Measurements from ENCODE around the gene TAF7. TPM values are rescaled to one million over a fixed set of nuclear protein-coding genes. Genes with fewer than 3 reads are reported as not detected.
"Not testable (repeated sequence)": the region's sequence is repeated elsewhere in the genome, so short reads cannot be mapped to it uniquely, and the experiment has no call there.

TAF7 gene
- total RNA-seq, 1 experiment from 2014 or later = 57.7 TPM

DNA sequence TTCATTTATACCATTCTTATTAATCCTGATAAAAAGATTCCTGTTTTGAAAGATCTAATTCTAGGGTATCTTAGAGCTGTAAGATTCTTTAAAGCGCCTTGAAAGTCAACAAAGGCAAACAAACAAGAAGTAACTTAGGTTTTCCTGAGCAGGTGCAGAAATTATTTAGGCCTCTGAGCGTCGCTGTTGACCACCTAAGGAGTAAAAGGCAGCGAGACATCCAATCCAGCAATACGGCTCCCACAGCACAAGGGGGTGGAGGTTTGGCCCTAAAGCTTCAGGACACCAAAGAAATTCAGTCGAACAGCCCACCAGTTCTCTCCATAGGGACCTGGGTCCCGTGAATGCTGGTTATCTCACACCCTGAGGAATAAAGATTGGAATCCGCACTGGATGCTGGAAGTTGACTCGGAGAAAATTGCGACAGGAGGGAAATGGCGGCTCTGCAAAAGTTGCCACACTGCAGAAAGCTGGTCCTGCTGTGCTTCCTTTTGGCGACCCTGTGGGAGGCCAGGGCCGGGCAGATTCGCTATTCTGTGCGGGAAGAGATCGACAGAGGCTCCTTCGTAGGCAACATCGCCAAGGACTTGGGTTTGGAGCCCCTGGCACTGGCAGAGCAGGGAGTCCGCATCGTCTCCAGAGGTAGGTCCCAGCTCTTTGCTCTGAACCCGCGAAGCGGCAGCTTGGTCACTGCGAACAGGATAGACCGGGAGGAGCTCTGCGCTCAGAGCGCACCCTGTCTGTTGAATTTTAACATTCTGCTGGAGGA is 18.1 kb upstream of the TAF7 start, which contains the start of gene PCDHGA2:
PCDHGA2 (plus strand) TSS at position 223 of the 769 bp plus-strand sequence.
- peak; percentile 35 for DNase-seq (ENCODE audit: low read depth)

DNA sequence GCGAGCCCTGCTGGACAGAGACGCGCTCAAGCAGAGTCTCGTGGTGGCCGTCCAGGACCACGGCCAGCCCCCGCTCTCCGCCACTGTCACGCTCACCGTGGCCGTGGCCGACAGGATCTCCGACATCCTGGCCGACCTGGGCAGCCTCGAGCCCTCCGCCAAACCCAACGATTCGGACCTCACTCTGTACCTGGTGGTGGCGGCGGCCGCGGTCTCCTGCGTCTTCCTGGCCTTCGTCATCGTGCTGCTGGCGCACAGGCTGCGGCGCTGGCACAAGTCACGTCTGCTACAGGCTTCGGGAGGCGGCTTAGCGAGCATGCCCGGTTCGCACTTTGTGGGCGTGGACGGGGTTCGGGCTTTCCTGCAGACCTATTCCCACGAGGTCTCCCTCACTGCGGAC is 12.0 kb upstream of the TAF7 start:
- not testable (repeated sequence) for DNase-seq (ENCODE audit: low read depth)

DNA sequence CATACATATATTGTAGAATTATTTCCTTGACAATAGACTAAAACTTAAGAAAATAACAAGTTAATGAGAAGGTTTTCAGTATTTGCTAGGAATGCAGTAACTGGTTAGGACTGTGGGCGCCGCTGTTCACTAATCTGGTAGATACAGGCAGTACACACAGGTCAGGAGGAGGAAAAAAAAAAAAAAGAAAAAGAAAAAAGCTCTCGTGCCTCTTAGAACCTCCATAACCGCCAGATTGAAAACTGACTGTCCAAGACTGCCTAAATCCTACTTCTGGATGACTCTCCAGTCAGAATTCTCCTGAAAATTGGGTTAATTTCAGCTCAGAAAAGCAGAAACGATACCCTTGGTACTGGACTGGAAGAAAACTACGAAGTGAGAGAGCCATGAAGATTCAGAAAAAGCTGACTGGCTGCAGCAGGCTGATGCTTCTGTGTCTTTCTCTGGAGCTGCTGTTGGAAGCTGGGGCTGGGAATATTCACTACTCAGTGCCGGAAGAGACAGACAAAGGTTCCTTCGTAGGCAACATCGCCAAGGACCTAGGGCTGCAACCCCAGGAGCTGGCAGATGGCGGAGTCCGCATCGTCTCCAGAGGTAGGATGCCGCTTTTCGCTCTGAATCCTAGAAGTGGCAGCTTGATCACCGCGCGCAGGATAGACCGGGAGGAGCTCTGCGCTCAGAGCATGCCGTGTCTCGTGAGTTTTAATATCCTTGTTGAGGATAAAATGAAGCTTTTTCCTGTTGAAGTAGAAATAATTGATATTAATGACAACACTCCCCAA is 9.9 kb upstream of the TAF7 start, which contains the start of gene PCDHGA1:
PCDHGA1 (plus strand) TSS at position 216 of the 782 bp plus-strand sequence.
- DNase-seq (ENCODE audit: low read depth) = no peak

DNA sequence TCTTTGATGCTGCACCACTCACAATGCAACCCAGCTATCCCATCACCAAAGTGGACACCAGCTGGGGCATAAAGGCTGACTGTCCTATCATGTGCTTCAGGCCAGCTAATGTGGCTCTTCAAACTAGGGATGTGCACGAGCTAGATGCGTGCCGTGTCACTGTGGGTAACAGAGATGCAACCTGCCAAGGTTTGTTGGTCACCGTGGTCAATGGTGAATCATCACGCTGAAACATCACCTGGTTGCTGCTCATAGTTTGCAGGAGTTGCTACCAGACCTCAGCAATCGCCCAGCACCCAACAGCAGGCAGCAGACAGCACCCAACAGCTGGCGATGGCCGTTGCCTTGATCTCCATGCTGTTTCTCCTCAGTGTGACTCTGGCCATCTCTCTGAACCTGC is 7.6 kb upstream of the TAF7 start:
- no peak for DNase-seq (ENCODE audit: low read depth)

DNA sequence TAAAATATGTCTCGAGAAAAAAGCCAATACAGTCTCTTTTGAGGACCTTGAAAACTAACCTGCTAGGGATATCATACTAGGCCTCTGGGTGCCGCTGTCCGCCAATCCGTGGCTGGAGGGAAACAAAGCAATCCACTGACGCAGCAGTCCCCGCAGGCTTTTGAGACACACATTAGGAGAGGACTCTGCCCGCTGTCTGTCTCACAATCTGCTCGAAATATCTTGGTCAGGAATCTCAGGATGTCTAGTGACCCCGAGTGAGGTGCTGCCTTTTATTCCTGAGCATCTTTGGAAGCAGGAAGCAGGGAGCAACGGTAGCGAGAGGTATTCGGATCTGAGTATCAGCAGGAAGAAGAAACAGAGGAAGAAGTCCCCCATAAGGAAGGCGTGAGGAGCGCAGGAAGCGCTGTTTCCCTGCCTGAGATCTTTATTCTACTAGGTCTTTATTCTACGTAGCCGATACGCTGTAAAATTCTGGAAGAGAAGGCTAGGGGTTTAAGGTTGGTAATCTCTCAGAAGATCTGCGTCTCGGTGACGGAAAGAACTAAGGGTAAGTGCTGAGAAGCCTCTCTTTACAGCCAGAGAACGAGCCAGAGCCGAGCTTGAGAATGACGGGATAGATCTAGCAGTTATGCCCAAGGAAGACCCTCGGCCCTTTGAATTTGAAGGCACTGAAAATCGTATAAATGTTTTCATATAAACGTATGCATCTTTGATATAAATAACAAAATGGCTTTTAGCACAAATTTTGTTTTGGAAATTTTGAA is 5.7 kb upstream of the TAF7 start:
- peak; percentile 78 for DNase-seq (ENCODE audit: low read depth)

DNA sequence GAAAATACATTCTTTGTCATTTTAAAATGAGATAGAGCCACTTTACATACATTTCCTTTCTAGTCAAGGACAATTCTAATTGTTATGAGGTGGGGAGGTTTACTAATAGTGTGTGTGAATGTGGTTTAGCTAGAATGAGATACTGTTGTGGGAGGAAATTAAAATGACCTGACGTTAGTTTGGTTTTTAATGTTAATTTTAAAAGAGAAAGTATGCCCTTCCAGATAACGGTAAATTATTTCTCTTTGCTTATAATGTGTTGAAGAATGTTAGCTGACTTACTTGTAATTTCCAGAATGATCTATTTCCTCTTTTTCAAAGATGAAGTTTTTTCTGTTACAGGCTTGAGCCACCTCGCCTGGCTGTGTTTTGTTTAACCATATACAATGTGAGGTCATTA is 1.7 kb upstream of the TAF7 start:
- DNase-seq (ENCODE audit: low read depth) = no peak

DNA sequence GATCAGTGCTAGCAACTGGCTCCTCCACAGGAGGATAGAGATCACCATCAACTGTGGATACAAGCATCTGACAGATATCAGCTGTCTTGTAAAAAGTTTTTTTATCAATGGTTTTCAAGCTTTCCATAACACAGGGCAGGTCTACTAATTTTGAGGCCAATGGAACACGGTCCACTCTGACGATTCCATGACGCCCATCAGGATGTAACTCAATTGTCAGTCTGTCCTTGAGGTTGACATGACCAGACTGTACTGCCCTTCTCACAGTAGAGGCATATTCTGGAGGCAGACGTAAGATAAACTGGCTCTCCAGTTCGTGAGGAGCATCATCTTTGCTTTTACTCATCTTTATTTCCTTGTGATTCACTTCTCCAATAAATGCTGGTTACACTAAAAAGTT is 885 bp downstream of the TAF7 start:
- no peak for DNase-seq (ENCODE audit: low read depth)

DNA sequence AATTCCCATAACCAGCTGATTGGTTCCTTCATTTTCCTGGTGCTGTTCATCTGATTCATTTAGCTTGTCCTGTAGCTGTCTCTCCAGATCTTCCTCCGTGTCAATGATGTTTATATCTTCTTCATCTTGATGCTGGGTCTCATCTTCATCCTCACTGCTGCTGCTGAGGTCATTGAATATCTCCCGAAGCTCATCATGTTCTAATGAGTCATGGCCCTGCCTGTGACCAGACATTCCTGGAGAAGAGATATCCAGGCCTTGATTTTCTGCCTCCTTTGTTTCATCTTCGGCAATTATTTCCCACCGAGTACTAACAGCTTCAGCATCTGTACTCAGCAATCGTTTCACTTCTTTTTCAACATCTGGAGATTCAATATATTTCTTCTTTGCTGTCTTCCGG is 1.4 kb downstream of the TAF7 start:
- no peak for DNase-seq (ENCODE audit: low read depth)

DNA sequence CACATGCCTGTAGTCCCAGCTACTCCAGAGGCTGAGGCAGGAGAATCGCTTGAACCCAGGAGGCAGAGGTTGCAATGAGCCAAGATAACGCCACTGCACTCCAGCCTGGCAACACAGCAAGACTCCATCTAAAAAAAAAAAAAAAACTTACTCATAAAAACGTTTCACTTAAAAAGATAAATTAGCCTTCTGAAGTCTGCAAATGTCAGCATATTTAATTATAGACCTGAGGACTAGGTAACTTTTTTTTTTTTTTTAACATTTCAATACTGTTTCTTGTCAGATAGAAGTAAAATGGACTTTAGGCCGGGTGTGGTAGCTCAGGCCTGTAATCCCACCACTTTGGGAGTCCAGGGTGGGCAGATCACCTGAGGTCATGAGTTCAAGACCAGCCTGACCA is 3.6 kb downstream of the TAF7 start:
- not testable (repeated sequence) for DNase-seq (ENCODE audit: low read depth)

DNA sequence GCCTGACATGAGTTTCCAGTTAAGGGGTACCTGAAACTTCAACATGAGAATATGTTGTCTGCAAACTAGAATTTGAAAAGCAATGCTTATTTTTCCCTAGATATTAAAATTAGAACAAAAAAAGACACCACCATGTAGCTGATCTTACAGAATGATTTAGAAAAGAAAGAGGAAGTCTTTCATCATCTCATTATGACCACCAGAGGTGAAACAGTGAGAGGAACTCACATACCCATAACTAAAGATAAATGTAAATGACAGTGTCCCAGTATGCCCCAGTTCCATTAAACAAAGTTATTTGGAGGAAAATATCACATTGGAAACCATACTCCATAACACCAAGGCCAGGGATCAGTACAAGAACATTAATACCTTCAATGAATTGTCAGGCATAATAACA is 6.9 kb downstream of the TAF7 start:
- no peak for DNase-seq (ENCODE audit: low read depth)

DNA sequence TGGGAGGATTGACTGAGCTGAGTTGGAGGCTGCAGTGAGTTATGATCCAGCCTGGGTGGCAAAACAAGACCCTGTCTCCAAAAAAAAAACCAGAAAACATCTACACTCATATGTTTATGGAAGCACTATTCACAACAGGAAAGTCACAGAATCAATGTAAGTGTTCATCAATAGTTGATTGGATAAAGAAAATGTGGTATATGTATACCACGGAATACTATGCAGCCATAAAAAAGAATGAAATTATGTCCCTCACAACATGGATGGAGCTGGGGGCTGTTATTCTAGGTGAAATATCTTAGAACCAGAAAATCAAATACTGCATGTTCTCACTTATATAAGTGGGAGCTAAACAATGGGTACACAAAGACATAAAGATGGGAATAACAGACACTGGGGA is 14.0 kb downstream of the TAF7 start:
- no peak for DNase-seq (ENCODE audit: low read depth)

DNA sequence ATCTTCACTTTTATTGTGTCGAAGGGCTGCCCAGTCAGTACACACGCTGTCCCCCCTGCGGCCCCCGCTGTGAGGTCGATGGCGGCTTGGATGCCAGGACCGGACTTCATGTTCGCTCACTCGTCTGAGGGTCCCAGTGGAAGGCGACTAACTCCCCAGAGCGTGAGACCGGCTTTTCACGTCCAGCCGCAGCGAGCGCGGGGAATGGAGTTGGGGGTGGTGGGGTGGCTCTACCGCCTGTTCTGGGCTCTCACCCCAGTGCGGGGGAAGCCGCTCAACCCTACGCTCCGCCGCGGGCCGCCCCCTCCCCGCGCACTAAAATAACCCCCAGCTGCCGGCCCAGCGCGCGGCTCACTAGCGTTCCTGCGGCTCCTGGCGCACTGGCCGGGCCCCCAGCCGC is 16.8 kb downstream of the TAF7 start, which contains the start of gene SLC25A2:
SLC25A2 (minus strand) TSS at position 294 of the 400 bp plus-strand sequence; CDS start at position 110, 184 bp downstream.
- no peak for DNase-seq (ENCODE audit: low read depth)

DNA sequence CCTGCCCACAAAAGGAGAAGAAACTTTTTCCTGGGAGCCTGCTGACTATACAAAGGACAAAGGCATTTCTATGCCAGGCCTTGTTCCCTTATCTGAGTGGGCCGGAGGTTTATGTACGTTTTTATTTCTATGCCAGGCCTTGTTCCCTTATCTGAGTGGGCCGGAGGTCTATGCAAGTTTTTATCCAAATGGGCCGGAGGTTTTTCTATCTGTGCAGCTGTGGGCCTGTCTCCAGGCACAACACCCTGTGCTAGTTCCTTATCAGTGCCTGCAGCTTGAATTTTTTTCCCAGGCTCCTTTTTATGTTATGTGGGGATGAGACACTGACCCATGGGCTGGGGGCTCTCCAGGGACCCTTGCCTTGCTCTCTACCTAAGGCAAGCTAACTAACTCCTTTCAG is 22.2 kb downstream of the TAF7 start:
- DNase-seq (ENCODE audit: low read depth) = no peak

DNA sequence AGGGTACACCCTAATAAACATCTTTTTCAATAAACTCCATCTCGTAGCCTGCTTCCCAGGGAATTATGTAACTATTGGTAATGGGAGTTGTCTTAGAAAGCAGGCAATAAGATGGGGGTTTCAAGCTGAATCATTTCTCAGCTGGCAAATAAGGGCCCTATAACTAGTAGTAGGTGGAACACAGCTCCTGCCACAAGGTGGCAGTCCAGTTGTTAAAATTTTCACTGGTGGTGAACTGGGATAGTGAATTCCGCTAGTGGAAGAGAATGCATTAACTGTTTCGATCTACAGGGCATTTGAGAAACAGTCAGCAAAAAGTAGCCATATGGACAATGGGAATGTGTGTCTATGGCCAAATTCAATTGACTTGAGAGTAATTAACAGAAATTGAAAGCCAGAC is 47.7 kb downstream of the TAF7 start:
- DNase-seq (ENCODE audit: low read depth) = no peak

DNA sequence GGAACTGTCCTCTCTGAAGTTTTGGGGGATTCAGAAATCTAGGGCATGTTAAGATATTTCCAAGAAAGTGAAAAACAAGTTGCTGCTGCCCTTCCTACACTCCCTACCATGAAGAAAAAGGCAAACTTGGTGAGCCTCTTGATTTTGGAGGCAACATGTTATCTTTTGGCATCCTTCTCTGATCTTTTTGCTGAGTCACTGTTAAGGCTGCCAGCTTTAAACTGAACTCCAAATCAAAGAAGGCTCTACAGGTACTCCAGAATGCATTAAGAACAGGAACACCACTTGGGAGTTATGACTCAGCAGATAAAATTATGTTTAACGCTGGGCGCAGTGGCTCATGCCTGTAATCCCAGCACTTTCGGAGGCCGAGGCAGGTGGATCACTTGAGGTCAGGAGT is 51.4 kb downstream of the TAF7 start:
- no peak for DNase-seq (ENCODE audit: low read depth)

Other genes starting within 250 kb of the TAF7 start
- gene PCDHB2, start 226.2 kb downstream of the TAF7 start, total RNA-seq (2014; rRNA removed; shearing (Covaris generic)) = 12.1 and 22.4 TPM in 2 replicates
- 0.11 and 0.24 TPM in 2 replicates for gene PCDHB3, start 220.3 kb downstream of the TAF7 start, total RNA-seq (2014; rRNA removed; shearing (Covaris generic))
- gene PCDHB4, start 199.0 kb downstream of the TAF7 start, total RNA-seq (2014; rRNA removed; shearing (Covaris generic)) = 0.51 TPM in 2 replicates
- 20.6 and 21.7 TPM in 2 replicates for gene PCDHB5, start 185.6 kb downstream of the TAF7 start, total RNA-seq (2014; rRNA removed; shearing (Covaris generic))
- gene PCDHB6, start 170.7 kb downstream of the TAF7 start, total RNA-seq (2014; rRNA removed; shearing (Covaris generic)) = 0.69 and 2.9 TPM in 2 replicates
- gene PCDHB7, start 148.1 kb downstream of the TAF7 start, total RNA-seq (2014; rRNA removed; shearing (Covaris generic)) = 2.6 and 3.9 TPM in 2 replicates
- 6.7 and 8.3 TPM in 2 replicates for gene PCDHB8, start 143.0 kb downstream of the TAF7 start, total RNA-seq (2014; rRNA removed; shearing (Covaris generic))
- gene PCDHB16, start 138.4 kb downstream of the TAF7 start, total RNA-seq (2014; rRNA removed; shearing (Covaris generic)) = 4.3 and 4.8 TPM in 2 replicates
- 0.40 and 1.6 TPM in 2 replicates for gene PCDHB9, start 133.6 kb downstream of the TAF7 start, total RNA-seq (2014; rRNA removed; shearing (Covaris generic))
- gene PCDHB10, start 128.4 kb downstream of the TAF7 start, total RNA-seq (2014; rRNA removed; shearing (Covaris generic)) = 0.40 and 0.71 TPM in 2 replicates
- gene PCDHB11, start 121.2 kb downstream of the TAF7 start, total RNA-seq (2014; rRNA removed; shearing (Covaris generic)) = 0.40 and 1.1 TPM in 2 replicates
- 2.1 and 3.6 TPM in 2 replicates for gene PCDHB12, start 112.1 kb downstream of the TAF7 start, total RNA-seq (2014; rRNA removed; shearing (Covaris generic))
- gene PCDHB13, start 106.9 kb downstream of the TAF7 start, total RNA-seq (2014; rRNA removed; shearing (Covaris generic)) = 1.7 and 2.1 TPM in 2 replicates
- gene PCDHB14, start 97.4 kb downstream of the TAF7 start, total RNA-seq (2014; rRNA removed; shearing (Covaris generic)) = 1.0 and 1.5 TPM in 2 replicates
- 0.21 and 0.86 TPM in 2 replicates for gene PCDHB15, start 75.4 kb downstream of the TAF7 start, total RNA-seq (2014; rRNA removed; shearing (Covaris generic))
- 0.11 and 1.8 TPM in 2 replicates for gene SLC25A2, start 16.7 kb downstream of the TAF7 start, total RNA-seq (2014; rRNA removed; shearing (Covaris generic))
- 0.18 and 0.34 TPM in 2 replicates for gene PCDHGA1, start 9.7 kb upstream of the TAF7 start, total RNA-seq (2014; rRNA removed; shearing (Covaris generic))
- gene PCDHGA2, start 18.0 kb upstream of the TAF7 start, total RNA-seq (2014; rRNA removed; shearing (Covaris generic)) = 0.15 and 0.74 TPM in 2 replicates
- 0.57 TPM in 1 of 2 replicates, not detected in the other for gene PCDHGA3, start 23.0 kb upstream of the TAF7 start, total RNA-seq (2014; rRNA removed; shearing (Covaris generic))
- 1.4 and 1.5 TPM in 2 replicates for gene PCDHGB1, start 29.3 kb upstream of the TAF7 start, total RNA-seq (2014; rRNA removed; shearing (Covaris generic))
- 0.63 and 1.6 TPM in 2 replicates for gene PCDHGA4, start 34.2 kb upstream of the TAF7 start, total RNA-seq (2014; rRNA removed; shearing (Covaris generic))
- gene PCDHGB2, start 39.2 kb upstream of the TAF7 start, total RNA-seq (2014; rRNA removed; shearing (Covaris generic)) = 0.23 and 0.24 TPM in 2 replicates
- 0.23 and 0.39 TPM in 2 replicates for gene PCDHGA5, start 43.4 kb upstream of the TAF7 start, total RNA-seq (2014; rRNA removed; shearing (Covaris generic))
- 0.68 and 1.1 TPM in 2 replicates for gene PCDHGB3, start 49.5 kb upstream of the TAF7 start, total RNA-seq (2014; rRNA removed; shearing (Covaris generic))
- 0.24 and 0.46 TPM in 2 replicates for gene PCDHGA6, start 53.1 kb upstream of the TAF7 start, total RNA-seq (2014; rRNA removed; shearing (Covaris generic))
- gene PCDHGA7, start 62.0 kb upstream of the TAF7 start, total RNA-seq (2014; rRNA removed; shearing (Covaris generic)) = 0.06 and 0.42 TPM in 2 replicates
- 0.06 and 0.09 TPM in 2 replicates for gene PCDHGB4, start 66.9 kb upstream of the TAF7 start, total RNA-seq (2014; rRNA removed; shearing (Covaris generic))
- gene PCDHGA8, start 71.8 kb upstream of the TAF7 start, total RNA-seq (2014; rRNA removed; shearing (Covaris generic)) = 0.06 TPM in 1 of 2 replicates, not detected in the other
- gene PCDHGB5, start 77.2 kb upstream of the TAF7 start, total RNA-seq (2014; rRNA removed; shearing (Covaris generic)) = 0.09 TPM in 1 of 2 replicates, not detected in the other
- 1.2 TPM in 1 of 2 replicates, not detected in the other for gene PCDHGA9, start 82.0 kb upstream of the TAF7 start, total RNA-seq (2014; rRNA removed; shearing (Covaris generic))
- 1.3 and 2.5 TPM in 2 replicates for gene PCDHGB6, start 87.2 kb upstream of the TAF7 start, total RNA-seq (2014; rRNA removed; shearing (Covaris generic))
- 0.06 and 0.30 TPM in 2 replicates for gene PCDHGA10, start 92.2 kb upstream of the TAF7 start, total RNA-seq (2014; rRNA removed; shearing (Covaris generic))
- 0.06 and 0.17 TPM in 2 replicates for gene PCDHGB7, start 96.9 kb upstream of the TAF7 start, total RNA-seq (2014; rRNA removed; shearing (Covaris generic))
- 15.0 TPM in 2 replicates for gene PCDHGA11, start 100.3 kb upstream of the TAF7 start, total RNA-seq (2014; rRNA removed; shearing (Covaris generic))
- gene PCDHGA12, start 109.7 kb upstream of the TAF7 start, total RNA-seq (2014; rRNA removed; shearing (Covaris generic)) = not detected in 2 replicates
- gene PCDHGC3, start 155.2 kb upstream of the TAF7 start, total RNA-seq (2014; rRNA removed; shearing (Covaris generic)) = 37.0 and 41.5 TPM in 2 replicates
- gene PCDHGC4, start 164.2 kb upstream of the TAF7 start, total RNA-seq (2014; rRNA removed; shearing (Covaris generic)) = 0.18 and 0.23 TPM in 2 replicates
- gene PCDHGC5, start 168.3 kb upstream of the TAF7 start, total RNA-seq (2014; rRNA removed; shearing (Covaris generic)) = 0.06 and 0.09 TPM in 2 replicates